A673 (cell line): ENCODE measurements around the gene GUCA2A.

Experiments
- CTCF ChIP-seq: fragments of 300-800, 200-600 bp; sonication (generic); conservative IDR thresholded peaks from 2 replicates; pipeline ENCODE4 v1.5.1; 2017; ENCODE audit warnings: low read depth, mild to moderate bottlenecking, antibody characterized with exemption, low read length, moderate library complexity, mixed read lengths
- EZH2 ChIP-seq: fragments of 200-600 bp; sonication (generic); IDR thresholded peaks from 2 replicates; pipeline ENCODE4 v1.6.1; 2017; ENCODE audit warnings: borderline replicate concordance, low read depth, mild to moderate bottlenecking, mixed read lengths, antibody characterized with exemption, low read length; ENCODE audit not compliant: poor library complexity, severe bottlenecking

GRCh38 chr1:42143896-42144710, 20.4 kb downstream of the GUCA2A start:
- no peak for TF ChIP-seq CTCF
- TF ChIP-seq EZH2, result no peak
